Esophagus muscularis mucosa (tissue), 4 donors: ENCODE measurements around the gene WNT7B. TPM values are rescaled to one million over a fixed set of nuclear protein-coding genes. Genes with fewer than 3 reads are reported as not detected.

ENCODE experiments used
- DNase-seq: peaks from one replicate; pipeline ENCODE4 v3.0.0-alpha.2; 2017; ENCODE audit errors: extremely low spot score
- H3K27ac ChIP-seq, 4 donors: fragments of 200-600 bp; sonication (generic); replicated peaks in 1 of 4; 1 replicate in 3 of 4; 2 replicates in 1 of 4; pipeline ENCODE4 v1.5.1; 2016 to 2019; ENCODE audit warnings: mild to moderate bottlenecking in 1 of 4
- H3K27me3 ChIP-seq, 4 donors: fragments of 200-600 bp; sonication (generic); one replicate each; pipeline versions ENCODE4 v1.5.1 to v1.6.0; 2016 to 2019
- H3K36me3 ChIP-seq, 4 donors: fragments of 200-600 bp; sonication (generic); one replicate each; pipeline ENCODE4 v1.5.1; 2016 to 2019
- H3K4me1 ChIP-seq, 4 donors: fragments of 200-600 bp; sonication (generic); one replicate each; pipeline ENCODE4 v1.5.1; 2016 to 2019
- H3K4me3 ChIP-seq, 4 donors: fragments of 200-600 bp; sonication (generic); 1 replicate in 2 of 4; 2 replicates in 2 of 4; pipeline ENCODE4 v1.5.1; 2016 to 2019; ENCODE audit warnings: mild to moderate bottlenecking in 4 of 4, moderate library complexity in 1 of 4
- H3K9me3 ChIP-seq, 4 donors: fragments of 200-600 bp; sonication (generic); 1 replicate in 3 of 4; 2 replicates in 1 of 4; pipeline ENCODE4 v1.5.1; 2016 to 2019
- EP300 ChIP-seq: sonication (generic); formaldehyde crosslinking; IDR thresholded peaks from one replicate; pipeline ENCODE4 v1.6.1; 2017; ENCODE audit warnings: antibody characterized with exemption
- POLR2A ChIP-seq: fragments of 450-650 bp; IDR thresholded peaks from one replicate; pipeline ENCODE4 v1.6.1; 2017; ENCODE audit warnings: antibody characterized with exemption, moderate library complexity, mild to moderate bottlenecking, low read depth
- POLR2AphosphoS5 ChIP-seq, 2 donors: sonication (generic); formaldehyde crosslinking; IDR thresholded peaks; one replicate each; pipeline ENCODE4 v1.6.1; 2017; ENCODE audit warnings: antibody characterized with exemption in 2 of 2
- WGBS: methylation state at CpG from one replicate; pipeline ENCODE4 v1.1.5; 2018; 5-methylcytosine and 5-hydroxymethylcytosine counted together
- intact Hi-C: fragments of 100-400 bp; cut with DNase I; formaldehyde crosslinking; loops from one replicate; pipeline ENCODE4 v1.15.1; 2023
- total RNA-seq, 4 donors: library from RNA; depleted of rRNA; stranded (reverse); fragments of >200 nt; gene quantifications; one replicate each; pipeline versions ENCODE4 v1.1.0 to v1.2.1, GENCODE V29; 2016
- TF ChIP-seq, protein P1 (sequence below), 3 experiments: fragments of 200-600 bp in 2 of 3; fragments of 450-650 bp in 1 of 3; sonication (generic) in 2 of 3; IDR thresholded peaks; one replicate each; pipeline ENCODE4 v1.5.1; 2017 to 2019; ENCODE audit warnings: antibody characterized with exemption in 3 of 3, mild to moderate bottlenecking in 2 of 3, moderate library complexity in 1 of 3

The WNT7B gene
- total RNA-seq, 4 donors from 2014 or later = not detected

DNA sequence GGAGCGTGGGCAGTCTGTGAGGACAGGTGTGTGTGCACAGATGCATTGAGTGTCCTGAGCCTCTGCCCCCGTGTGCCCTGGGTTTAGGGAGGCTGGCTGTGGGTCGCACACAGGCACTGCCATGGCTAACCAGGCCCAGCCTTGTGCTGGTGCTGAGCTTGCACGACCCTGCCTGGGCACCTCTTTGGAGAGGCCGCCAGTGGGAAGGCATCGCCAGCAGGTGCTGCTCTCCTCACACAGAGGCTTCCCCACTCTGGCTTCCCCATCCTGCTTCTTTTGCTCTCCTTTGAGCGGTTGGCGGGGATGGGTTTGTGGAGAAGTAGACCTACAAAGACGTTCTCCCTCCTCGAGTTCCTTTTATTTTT, 4.1 kb downstream of the WNT7B start:
- Histone ChIP-seq H3K4me3 (no peak overlapping the region), H3K27me3 (peaks cover 0 to 100% (median 68%) of the 10 kb centered on the region in 4 donors), H3K4me1 (peaks cover 24 to 54% (median 48%) of the 10 kb centered on the region in 4 donors), H3K36me3 (no peaks in the 10 kb centered on the region), H3K9me3 (no peaks in the 10 kb centered on the region), H3K27ac (no peak overlapping the region)
- intact Hi-C loops = no loop called here
- TF ChIP-seq POLR2A (no peak), EP300 (no peak), POLR2AphosphoS5 (IDR thresholded peaks at IDR 0.05) (no peak)
- TF ChIP-seq, protein P1, sequence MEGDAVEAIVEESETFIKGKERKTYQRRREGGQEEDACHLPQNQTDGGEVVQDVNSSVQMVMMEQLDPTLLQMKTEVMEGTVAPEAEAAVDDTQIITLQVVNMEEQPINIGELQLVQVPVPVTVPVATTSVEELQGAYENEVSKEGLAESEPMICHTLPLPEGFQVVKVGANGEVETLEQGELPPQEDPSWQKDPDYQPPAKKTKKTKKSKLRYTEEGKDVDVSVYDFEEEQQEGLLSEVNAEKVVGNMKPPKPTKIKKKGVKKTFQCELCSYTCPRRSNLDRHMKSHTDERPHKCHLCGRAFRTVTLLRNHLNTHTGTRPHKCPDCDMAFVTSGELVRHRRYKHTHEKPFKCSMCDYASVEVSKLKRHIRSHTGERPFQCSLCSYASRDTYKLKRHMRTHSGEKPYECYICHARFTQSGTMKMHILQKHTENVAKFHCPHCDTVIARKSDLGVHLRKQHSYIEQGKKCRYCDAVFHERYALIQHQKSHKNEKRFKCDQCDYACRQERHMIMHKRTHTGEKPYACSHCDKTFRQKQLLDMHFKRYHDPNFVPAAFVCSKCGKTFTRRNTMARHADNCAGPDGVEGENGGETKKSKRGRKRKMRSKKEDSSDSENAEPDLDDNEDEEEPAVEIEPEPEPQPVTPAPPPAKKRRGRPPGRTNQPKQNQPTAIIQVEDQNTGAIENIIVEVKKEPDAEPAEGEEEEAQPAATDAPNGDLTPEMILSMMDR (IDR thresholded peaks at IDR 0.05) = no peak
- WGBS = 81% methylated on average over 9 of the region's 10 CpGs
- no peak for DNase-seq

DNA sequence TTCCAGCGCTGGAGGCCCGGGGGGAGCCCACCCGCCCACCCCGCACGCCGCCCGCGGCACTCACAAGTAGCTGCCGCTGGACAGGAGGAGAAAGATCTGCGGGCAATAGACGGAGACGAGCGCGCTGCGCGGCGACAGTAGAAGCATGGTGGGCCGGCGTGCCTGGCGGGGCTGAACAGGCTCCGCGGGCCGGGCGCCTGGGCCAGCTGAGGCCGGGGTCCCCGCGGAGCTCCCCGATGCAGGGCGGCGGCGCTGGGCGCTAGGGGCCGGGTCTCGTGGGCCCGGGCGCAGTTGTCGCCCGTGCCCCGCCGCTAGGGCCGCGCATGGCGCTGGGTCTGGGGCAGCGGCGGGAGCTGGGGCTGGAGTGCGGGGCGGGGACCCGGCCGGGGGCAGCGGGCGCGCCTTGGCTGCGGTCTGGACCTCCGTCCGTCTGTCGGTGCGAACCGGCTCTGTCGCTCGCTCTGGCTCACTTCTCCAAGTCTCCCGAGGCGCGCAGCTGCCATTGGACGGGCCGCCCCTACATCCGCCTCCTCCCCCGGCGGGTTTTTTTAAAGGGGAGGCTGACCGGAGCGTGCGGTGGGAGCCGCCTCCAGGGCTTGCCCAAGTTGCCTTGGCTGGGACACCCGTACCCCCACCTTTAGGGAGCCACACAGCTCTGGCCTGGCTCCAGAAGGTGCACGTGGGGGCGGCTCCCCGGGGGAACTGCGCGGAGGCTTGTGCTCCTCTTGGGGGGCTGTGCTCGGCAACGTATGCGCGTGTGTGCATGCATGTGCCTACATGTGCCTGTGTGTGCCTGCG, 4.7 kb downstream of the WNT7B start:
- peak overlapping the region; percentile 21 to 34 (median 33) for H3K4me3 ChIP-seq
- H3K27me3 ChIP-seq = peaks cover 0 to 100% (median 62%) of the 10 kb centered on the region in 4 donors

DNA sequence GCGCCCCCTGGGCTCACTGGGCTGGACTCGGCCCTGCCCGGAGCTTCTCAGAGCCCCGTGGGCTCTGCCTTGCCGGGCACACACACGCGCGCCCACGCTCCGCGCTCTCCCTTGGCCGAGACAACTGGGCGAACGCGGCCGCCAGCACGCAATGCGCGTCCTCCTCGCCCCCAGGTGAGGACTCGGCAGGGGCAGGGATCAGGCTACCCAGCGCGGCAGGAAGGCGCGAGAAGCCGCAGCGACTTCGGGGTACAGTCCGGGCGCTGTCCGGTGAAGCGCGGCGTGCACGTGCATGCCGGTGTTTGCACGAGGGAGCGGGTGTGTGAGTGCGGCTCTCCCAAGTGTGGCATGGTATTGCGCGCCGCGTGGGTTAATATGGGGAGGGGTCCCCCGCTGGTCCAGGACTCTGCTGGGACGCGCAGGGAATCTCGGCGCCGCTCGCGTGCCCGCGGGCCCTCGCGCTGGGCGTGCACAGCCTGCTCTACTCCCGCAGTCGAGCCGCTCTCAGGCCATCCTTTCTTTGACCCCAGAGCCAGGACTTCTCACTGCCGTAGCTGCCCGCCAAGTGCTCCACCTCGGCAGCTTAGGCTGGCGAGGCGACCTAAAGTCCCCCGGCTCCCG, 5.4 kb downstream of the WNT7B start:
- Histone ChIP-seq H3K4me1 (peaks cover 18 to 41% (median 35%) of the 10 kb centered on the region in 4 donors), H3K4me3 (peak overlapping the region; percentile 21 to 34 (median 33)), H3K27me3 (peaks cover 0 to 100% (median 57%) of the 10 kb centered on the region in 4 donors), H3K27ac (no peak overlapping the region), H3K9me3 (no peaks in the 10 kb centered on the region), H3K36me3 (no peaks in the 10 kb centered on the region)
- TF ChIP-seq POLR2A = no peak
- no peak for TF ChIP-seq EP300
- TF ChIP-seq POLR2AphosphoS5 (IDR thresholded peaks at IDR 0.05) = no peak
- TF ChIP-seq, protein P1 (IDR thresholded peaks at IDR 0.05) = no peak
- intact Hi-C loops = no loop called here
- no peak for DNase-seq
- no CpG with 5 or more reads among the region's 66 CpGs for WGBS

More for the DNA sequence above, 4.7 kb downstream of the WNT7B start:
- TF ChIP-seq POLR2AphosphoS5 (IDR thresholded peaks at IDR 0.05) (no peak), EP300 (no peak), POLR2A (no peak)
- TF ChIP-seq, protein P1 (IDR thresholded peaks at IDR 0.05) = no peak
- intact Hi-C loops = no loop called here
- no peak for DNase-seq
- no peaks in the 10 kb centered on the region for H3K36me3 ChIP-seq
- no peaks in the 10 kb centered on the region for H3K9me3 ChIP-seq
- peaks cover 22 to 48% (median 43%) of the 10 kb centered on the region in 4 donors for H3K4me1 ChIP-seq
- no peak overlapping the region for H3K27ac ChIP-seq
- 0% methylated on average over 23 of the region's 83 CpGs for WGBS

DNA sequence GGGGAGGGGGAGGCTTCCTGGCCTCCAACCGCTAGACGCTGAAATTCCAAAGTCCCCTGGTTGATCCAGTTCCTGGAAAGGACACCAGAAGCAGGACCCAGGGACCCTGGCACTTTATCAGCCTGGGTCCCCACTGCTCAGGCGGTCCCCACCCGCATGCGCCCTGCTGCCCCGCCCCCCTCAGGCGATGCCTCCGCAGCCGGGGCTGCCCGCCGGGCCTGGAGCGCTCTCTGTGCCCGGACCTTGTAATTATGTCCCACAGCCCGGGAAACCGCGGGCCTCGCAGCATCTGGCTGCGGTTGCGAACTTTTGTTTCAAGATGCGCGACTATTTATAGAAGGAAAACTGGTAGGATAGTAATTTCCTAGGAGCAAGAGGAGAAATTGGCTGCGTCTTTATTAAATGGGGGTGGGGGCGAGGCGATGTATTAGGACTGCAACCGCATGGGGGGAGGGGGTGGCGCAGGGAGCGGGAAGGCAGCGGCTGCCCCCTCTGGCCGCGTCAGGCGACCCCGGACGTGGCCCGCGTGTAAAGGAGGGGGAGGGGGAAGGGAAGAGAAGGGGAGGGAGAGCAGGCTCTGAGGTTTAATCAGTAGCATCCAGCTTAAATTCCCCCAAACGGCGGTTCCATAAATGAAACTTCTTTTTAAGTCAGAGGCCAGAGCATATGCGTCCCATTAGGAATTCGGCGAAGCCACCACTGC, 6.1 kb downstream of the WNT7B start:
- no peak for TF ChIP-seq POLR2AphosphoS5 (IDR thresholded peaks at IDR 0.05)
- Histone ChIP-seq H3K4me3 (peak overlapping the region; percentile 21 to 34 (median 33)), H3K4me1 (peaks cover 15 to 34% (median 30%) of the 10 kb centered on the region in 4 donors), H3K27me3 (peaks cover 0 to 100% (median 54%) of the 10 kb centered on the region in 4 donors), H3K36me3 (no peaks in the 10 kb centered on the region), H3K9me3 (no peaks in the 10 kb centered on the region), H3K27ac (no peak overlapping the region)
- no peak for DNase-seq
- intact Hi-C loops = no loop called here
- WGBS = 2% methylated on average over 36 of the region's 40 CpGs
